NCI-H1092 (cell line): Measurements from ENCODE around the gene YTHDF2.

Experiments
- DNase-seq: peaks from one replicate; lab custom pipeline; 2025; lab: John Stamatoyannopoulos, UW

The YTHDF2 gene

DNA sequence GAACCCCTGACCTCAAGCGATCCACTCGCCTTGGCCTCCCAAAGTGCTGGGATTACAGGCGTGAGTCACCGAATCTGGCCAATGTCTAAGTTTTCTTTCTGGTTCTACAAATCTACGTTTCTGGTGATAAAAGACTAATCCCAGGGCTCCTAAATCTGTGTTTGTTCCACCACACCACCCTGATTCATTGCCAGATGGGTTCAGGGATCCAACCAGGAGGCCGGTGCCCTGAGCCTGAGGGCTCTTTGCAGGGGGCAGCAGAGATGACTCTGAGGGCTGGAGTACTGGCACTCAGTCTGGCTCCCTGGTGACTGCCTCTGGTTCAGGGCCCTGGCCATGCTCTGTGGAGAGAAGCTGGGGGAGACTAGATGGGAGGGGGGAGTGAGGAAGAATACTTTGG lies 64.7 kb downstream of the YTHDF2 start:
- no peak for DNase-seq

- DNase-seq = no peak
These were observed 66.3 kb downstream of the YTHDF2 start for GRCh38 chr1:28803051-28803450.

- DNase-seq = no peak
These were observed 66.9 kb downstream of the YTHDF2 start for GRCh38 chr1:28803662-28804061.

DNA sequence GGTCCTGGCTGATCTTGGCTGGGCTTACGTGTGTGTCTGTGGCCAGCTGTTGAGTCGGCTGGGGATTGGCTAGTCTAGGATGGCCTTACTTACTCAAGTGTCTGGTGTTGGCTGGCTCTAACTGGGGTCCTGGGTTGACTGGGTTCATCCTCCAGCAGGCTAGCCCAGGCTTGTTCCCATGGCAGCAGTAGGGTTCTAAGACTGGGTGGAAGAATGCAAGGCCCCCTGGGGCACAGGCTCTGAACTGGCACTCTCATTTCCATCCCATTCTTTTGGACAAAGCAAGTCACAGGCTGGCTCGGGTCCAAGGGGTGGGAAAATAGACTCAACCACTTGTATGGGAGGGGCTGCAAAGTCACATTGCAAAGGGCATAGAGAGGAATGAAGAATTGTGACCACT lies 67.3 kb downstream of the YTHDF2 start:
- no peak for DNase-seq

GRCh38 chr1:28807046-28807445 lies 70.3 kb downstream of the YTHDF2 start:
- DNase-seq = no peak

DNA sequence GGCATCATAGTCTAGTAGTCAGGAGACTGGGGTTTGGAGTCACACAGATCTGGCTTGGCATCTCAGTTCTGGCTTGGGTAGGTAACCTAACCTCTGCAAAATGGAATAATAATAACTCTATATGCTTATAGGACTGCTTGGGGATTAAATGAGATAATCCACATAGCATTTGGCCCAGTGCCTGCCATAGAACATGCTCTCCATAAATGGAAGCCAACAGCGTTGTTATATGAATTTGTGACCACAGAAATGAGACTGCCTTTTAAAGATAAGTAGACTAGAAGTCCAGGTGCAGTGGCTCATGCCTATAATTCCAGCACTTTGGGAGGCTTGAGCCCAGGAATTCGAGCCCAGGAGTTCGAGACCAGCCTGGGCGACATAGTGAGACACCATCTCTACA lies 71.2 kb downstream of the YTHDF2 start:
- DNase-seq = no peak

- DNase-seq = no peak
These were observed 74.6 kb downstream of the YTHDF2 start for GRCh38 chr1:28811369-28811765.

GRCh38 chr1:28811766-28812668 lies 75.3 kb downstream of the YTHDF2 start, which contains the start of gene OPRD1:
TSS of gene OPRD1 (plus strand) at chr1:28812170. CDS start at chr1:28812384, 214 bp downstream.
- DNase-seq = peak; percentile 39

DNA sequence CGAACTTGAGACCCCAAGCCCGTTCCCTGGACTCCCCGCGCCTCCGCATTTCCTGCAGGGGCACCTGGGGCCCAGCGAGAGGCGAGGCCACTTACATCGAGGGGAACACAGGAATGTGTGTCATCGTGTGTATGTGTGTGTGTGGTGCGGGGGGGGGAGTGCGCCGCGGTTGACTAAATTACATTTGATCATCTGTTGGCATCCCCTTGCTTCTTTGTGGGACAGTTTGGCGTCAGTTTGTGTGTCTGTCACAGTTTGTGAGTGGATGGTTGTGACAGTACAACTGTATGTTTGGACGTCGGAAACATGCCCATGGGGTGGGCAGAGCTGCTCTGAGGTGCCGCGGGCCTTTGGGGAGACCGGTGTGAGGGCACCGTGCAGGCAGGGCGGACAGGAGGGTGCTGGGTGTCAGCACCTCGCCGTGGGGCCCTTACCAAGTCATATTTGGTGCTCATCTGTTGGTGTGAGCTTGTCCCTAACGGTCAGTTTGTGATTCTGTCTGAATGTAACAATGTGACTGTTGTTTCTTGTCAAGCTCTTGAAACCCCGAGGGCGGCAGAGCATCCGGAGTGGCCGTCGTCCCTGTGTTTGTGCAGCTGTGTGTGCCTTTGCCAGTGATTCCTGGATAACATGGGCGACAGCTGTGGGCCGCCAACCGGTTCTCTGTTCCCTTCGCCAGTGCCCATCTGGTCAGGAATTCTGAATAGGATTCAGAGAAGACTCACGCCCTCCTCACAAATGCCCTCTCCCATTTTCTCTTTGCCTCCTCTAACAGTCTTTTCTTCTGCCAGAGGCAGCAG lies 76.1 kb downstream of the YTHDF2 start:
- DNase-seq = peak; percentile 71

DNA sequence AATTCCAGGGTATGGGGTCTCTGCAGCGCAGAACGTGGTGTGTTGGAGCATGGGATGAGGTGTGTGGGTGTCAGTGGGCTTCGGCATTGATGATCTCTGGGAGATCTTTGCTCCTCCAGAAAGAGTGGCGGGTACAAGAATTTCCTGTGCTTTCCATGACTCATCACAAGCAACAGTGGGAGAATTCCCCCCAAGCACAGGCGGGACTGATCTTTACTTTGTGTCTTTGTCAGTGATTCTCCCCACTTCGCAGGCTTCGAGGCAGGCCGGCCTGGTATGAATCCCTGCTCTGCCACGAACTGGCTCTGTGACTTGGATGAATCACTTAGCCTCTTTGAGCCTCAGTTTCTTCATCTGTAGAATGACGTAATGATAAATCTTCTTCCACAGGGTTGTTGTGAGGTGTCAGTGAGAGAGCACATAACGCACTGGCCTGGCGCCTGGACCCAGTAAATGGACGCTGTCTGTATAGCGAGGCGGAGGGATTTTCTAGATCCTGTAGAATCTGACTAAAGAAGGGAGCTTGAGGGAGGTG lies 77.3 kb downstream of the YTHDF2 start:
- DNase-seq = no peak

- DNase-seq = no peak
These were observed 78.9 kb downstream of the YTHDF2 start for GRCh38 chr1:28815533-28816185.

- no peak for DNase-seq
These were observed 80.4 kb downstream of the YTHDF2 start for GRCh38 chr1:28817133-28817532.

DNA sequence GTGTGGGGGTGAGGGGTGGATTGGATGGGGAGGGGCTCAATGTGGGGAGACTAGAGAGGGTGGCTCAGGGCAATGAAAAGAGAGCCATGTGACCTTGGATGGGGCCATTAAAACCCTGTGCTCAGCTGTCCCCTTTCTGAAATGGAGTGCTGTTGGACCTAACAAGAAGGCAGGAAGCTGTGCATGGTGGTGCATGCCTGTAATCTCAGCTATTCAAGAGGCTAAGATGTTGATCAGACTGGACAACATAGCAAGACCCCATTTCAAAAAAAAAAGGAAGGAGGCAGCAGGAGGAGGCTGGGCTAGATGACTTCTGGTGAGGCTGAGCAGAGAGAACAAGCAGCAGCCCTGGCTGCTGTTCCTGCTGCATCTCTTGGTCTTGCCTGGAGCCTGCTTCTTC lies 82.3 kb downstream of the YTHDF2 start:
- DNase-seq = no peak
